Colonic mucosa (tissue), 4 donors: ENCODE measurements around the gene FBXL15. TPM values are rescaled to one million over a fixed set of nuclear protein-coding genes. Genes with fewer than 3 reads are reported as not detected.

Experiments used
- DNase-seq: peaks from one replicate; pipeline ENCODE4 v3.0.0-alpha.2; 2020
- H3K27ac ChIP-seq: fragments of 200-600 bp; one replicate; pipeline ENCODE4 v1.8.0; 2021
- H3K27me3 ChIP-seq: fragments of 200-600 bp; one replicate; pipeline ENCODE4 v1.8.0; 2021
- H3K36me3 ChIP-seq: fragments of 200-600 bp; one replicate; pipeline ENCODE4 v1.8.0; 2021
- H3K4me1 ChIP-seq: fragments of 200-600 bp; one replicate; pipeline ENCODE4 v1.8.0; 2021; ENCODE audit warnings: mild to moderate bottlenecking
- H3K4me3 ChIP-seq: fragments of 200-600 bp; one replicate; pipeline ENCODE4 v1.8.0; 2021
- H3K9ac ChIP-seq, 2 donors: one replicate each; pipeline ENCODE4 v1.7.0; 2013; ENCODE audit warnings: control low read depth in 2 of 2, low read depth in 2 of 2, low read length in 2 of 2
- H3K9me3 ChIP-seq: fragments of 200-600 bp; one replicate; pipeline ENCODE4 v1.8.0; 2021
- intact Hi-C: fragments of 100-400 bp; cut with DNase I; formaldehyde crosslinking; loops from one replicate; pipeline ENCODE4 v1.14.1; 2022
- total RNA-seq, 2 donors: library from RNA; stranded (reverse); fragmentation: NEBNext Ultra II Directional in 1 of 2; extraction: Animal tissue kit (Norgen Biotek cat#: 25700) in 1 of 2; gene quantifications; one replicate each; pipeline ENCODE4 v1.2.1, GENCODE V29; 2021
- TF ChIP-seq, protein P1 (sequence below): fragments of 200-600 bp; IDR thresholded peaks from one replicate; pipeline ENCODE4 v1.8.0; 2022; ENCODE audit warnings: antibody characterized with exemption, mild to moderate bottlenecking
- donor health status: healthy.
- donor health status: DM: no; HTN: no; CAD: no.
- donor health status: DM: no; HTN: no; CAD: no.

The FBXL15 gene
- total RNA-seq, 2 donors from 2014 or later, result 23.7 to 37.3 TPM

DNA sequence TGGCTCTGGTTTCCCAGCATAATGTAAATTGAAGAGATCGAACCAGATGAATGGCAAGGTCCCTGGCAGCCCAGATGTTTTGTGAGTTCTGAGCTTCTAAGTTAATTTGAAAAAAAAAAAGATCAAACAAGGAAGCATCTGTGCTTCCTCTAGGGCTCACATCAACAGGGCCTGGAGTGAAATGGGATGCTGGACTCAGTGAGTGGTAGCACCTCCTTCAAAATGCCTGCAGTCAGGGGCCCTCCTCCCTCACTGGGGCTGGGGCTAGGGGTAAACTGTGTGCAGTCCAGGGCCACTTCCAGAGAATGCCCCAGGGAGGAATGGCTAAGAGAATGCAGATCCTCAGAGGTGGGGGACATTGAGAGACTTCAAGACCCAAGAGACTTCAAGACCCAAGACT, 17.7 kb downstream of the FBXL15 start:
- H3K4me3 ChIP-seq, result no peak overlapping the region
- TF ChIP-seq, protein P1, sequence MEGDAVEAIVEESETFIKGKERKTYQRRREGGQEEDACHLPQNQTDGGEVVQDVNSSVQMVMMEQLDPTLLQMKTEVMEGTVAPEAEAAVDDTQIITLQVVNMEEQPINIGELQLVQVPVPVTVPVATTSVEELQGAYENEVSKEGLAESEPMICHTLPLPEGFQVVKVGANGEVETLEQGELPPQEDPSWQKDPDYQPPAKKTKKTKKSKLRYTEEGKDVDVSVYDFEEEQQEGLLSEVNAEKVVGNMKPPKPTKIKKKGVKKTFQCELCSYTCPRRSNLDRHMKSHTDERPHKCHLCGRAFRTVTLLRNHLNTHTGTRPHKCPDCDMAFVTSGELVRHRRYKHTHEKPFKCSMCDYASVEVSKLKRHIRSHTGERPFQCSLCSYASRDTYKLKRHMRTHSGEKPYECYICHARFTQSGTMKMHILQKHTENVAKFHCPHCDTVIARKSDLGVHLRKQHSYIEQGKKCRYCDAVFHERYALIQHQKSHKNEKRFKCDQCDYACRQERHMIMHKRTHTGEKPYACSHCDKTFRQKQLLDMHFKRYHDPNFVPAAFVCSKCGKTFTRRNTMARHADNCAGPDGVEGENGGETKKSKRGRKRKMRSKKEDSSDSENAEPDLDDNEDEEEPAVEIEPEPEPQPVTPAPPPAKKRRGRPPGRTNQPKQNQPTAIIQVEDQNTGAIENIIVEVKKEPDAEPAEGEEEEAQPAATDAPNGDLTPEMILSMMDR, result no peak
- H3K27me3 ChIP-seq, result no peaks in the 10 kb centered on the region
- no peaks in the 10 kb centered on the region for H3K36me3 ChIP-seq
- no peaks in the 10 kb centered on the region for H3K4me1 ChIP-seq
- no peak for DNase-seq
- no peak overlapping the region for H3K9ac ChIP-seq
- intact Hi-C loops, result no loop called here
- no peaks in the 10 kb centered on the region for H3K9me3 ChIP-seq
- no peak overlapping the region for H3K27ac ChIP-seq

DNA sequence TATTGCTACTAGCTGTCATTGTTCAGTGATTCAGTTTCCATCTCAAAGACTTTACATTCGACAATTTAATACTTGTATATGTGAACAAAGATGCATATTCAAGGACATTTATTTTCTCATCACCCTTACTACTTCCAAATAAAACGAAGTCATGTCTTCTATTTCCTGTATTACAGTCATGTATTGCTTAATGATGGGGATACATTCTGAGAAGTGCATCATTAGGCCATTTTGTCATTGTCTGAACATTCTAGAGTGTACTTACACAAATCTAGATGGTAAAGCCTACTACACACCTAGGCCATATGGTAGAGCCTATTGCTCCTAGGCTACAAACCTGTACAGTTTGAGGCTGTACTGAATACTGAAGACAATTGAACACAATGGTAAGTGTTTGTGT, 24.2 kb downstream of the FBXL15 start:
- no peak overlapping the region for H3K27ac ChIP-seq
- no peaks in the 10 kb centered on the region for H3K9me3 ChIP-seq
- H3K4me1 ChIP-seq, result no peaks in the 10 kb centered on the region
- no peaks in the 10 kb centered on the region for H3K36me3 ChIP-seq
- intact Hi-C loops, result no loop called here
- DNase-seq, result no peak
- TF ChIP-seq, protein P1, result no peak
- H3K4me3 ChIP-seq, result no peak overlapping the region
- H3K9ac ChIP-seq, result no peak overlapping the region
- H3K27me3 ChIP-seq, result no peaks in the 10 kb centered on the region

DNA sequence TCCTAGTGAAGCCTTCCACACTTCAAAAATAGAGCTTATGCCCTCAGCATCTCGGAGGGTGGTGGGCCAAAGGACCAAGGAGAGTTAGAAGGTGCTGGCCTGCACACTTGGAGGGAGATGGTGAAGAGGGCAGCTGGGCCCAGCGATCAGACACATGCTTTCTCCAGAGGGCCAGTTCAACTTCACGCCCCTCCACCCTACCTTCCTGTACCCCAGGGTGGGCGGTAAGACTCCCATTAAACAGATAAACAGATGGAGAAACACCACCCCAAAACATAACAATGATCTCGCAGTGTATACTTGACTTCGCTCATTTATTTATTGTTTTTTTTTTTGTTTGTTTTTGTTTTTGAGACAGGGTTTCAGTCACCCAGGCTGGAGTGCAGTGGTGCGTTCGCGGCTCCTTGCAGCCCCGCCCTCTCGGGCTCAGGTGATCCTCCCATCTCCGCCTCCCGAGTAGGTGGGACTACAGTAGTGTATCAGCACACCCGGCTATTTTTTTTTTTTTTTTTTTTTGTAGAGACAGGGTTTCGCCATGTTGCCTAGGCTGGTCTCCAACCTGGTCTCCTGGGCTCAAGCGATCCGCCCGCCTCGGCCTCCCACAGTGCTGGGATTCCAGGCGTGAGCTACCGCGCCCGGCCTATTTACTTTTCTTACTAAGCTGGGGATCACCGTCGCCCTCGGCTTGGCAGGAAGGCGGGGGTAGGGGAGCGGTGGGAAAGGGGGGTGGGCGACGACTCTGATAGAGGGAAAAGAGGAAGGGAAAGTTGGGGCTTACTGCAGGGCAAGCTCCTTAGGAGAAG, 28.9 kb downstream of the FBXL15 start:
- Histone ChIP-seq H3K27me3 (no peaks in the 10 kb centered on the region), H3K4me1 (no peaks in the 10 kb centered on the region), H3K9me3 (no peaks in the 10 kb centered on the region), H3K4me3 (peak overlapping the region; percentile 71), H3K27ac (peak overlapping the region; percentile 92), H3K36me3 (no peaks in the 10 kb centered on the region), H3K9ac (peak overlapping the region; percentile 91 to 97)
- DNase-seq, result peak; percentile 91
- intact Hi-C loops, result no loop called here
- TF ChIP-seq, protein P1, result no peak

DNA sequence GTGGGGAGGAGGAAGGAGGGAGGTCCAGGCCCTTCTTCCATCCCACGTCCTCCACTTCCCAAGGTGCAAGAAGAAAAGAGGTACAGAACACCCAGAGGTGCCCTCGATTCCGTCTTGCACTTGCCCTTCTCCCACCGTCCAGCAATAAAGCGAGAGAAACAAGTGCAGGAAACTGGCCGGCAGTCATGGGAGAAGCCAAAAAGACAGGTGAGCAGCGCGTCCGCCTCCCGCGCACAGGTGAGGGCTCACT, 29.4 kb downstream of the FBXL15 start:
- Histone ChIP-seq H3K4me3 (peak overlapping the region; percentile 71), H3K27ac (peak overlapping the region; percentile 92), H3K9ac (peak overlapping the region; percentile 91 to 97), H3K9me3 (no peaks in the 10 kb centered on the region), H3K36me3 (no peaks in the 10 kb centered on the region), H3K4me1 (no peaks in the 10 kb centered on the region), H3K27me3 (no peaks in the 10 kb centered on the region)
- TF ChIP-seq, protein P1, result no peak
- intact Hi-C loops, result no loop called here
- no peak for DNase-seq

DNA sequence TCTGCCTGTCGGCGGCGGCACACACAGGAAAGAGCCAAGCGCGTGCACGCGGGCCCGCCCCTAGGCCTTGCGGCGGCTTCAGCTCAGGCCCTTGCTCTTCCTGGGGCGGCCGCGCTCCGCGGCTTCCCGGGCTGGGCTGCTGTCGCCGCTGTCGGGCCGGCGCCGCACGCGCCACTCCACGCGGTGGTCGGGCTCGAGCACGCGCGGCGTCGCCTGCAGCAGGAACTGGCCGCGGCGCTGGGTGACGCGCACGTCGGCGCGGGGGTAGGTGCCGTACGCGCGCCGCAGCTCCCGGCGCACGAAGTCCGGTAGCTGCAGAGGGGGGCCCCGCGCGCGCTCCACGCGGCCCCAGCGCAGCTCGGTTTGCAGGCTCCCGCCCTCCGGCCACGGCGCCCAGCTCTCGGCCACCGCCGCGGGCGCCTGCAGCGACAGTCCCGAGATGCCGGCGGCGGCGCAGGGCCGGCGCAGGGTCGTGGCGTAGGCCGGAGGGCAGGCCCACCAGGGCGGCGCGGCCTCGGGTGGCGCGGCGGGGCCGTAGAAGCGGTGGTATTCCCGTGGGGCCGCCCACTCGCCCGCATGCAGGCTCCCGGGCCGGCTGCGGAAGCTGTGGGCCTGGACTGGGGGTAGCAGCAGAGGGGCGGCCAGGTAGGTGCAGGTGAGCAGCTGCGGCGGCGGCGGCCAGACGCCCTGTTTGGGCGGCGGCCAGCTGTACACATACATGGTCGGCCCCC, 29.9 kb downstream of the FBXL15 start:
- intact Hi-C loops, result no loop called here
- peak; percentile 82 for DNase-seq
- H3K9me3 ChIP-seq, result no peaks in the 10 kb centered on the region
- H3K36me3 ChIP-seq, result no peaks in the 10 kb centered on the region
- TF ChIP-seq, protein P1, result no peak
- peak overlapping the region; percentile 92 for H3K27ac ChIP-seq
- H3K4me1 ChIP-seq, result no peaks in the 10 kb centered on the region
- peak overlapping the region; percentile 71 for H3K4me3 ChIP-seq
- H3K9ac ChIP-seq, result peak overlapping the region; percentile 91 to 97
- no peaks in the 10 kb centered on the region for H3K27me3 ChIP-seq
